Stimulated activated CD4-positive, alpha-beta T cell treated with anti-CD3 and anti-CD28 coated beads, Interleukin-4, amount 100 ng/mL, for 1 hour (primary cell): Measurements from ENCODE around the gene NPIPB8.
A peak's percentile ranks its signal among the peaks of the same experiment; 100 is the strongest.
"Not testable (repeated sequence)": the region's sequence is repeated elsewhere in the genome, so short reads cannot be mapped to it uniquely, and the experiment has no call there.

Experiments used
- DNase-seq: peaks from one replicate; pipeline ENCODE4 v3.0.0-alpha.2; 2020

The NPIPB8 gene

DNA sequence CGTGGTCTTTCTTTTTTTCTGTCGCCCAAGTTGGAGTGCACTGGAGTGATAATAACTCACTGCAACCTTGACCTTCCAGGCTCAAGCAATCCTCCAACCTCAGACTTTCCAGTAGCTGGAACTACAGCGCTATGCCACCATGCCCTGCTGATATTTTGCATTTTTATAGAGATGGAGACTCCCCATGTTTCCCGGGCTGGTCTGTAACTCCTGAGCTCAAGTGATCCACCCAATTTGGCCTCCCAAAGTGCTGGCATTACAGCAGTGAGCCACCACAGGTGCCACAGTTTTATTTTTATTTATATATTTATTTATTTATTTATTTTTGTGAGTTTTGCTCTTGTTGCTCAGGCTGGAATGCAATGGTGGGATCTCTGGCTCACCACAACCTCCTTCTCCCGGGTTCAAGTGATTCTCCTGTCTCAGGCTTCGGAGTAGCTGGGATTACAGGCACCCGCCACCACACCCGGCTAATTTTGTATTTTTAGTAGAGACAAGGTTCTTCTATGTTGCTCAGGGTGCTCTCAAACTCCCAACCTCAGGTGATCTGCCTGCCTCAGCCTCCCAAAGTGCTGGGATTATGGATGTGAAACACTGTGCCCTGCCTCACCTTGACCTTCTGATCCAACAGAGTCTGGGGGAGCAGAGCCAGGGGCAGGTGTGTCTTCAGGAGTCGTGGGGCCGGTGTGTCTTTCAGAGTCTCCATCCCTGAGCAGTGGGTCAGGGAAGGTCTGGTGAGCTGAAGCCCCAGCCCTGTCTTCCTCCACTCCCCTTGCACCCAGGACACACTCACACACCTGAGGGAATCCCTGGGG is 30.0 kb upstream of the NPIPB8 start:
- not testable (repeated sequence) for DNase-seq

DNA sequence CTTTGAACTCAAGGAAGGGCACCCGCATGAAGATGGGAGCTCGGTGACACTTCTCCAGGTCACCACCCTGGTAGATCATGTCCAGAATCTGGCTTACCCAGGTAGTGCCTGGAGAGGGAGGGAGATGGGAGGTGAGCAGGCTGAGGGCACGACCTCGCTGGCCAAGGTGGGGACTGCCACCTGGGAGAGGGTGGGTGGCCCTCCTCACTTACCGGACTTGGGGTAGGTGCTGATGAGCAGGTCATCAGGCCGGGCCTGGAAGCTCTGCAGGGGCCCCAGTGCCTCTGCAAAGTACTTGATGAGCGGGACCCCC is 29.4 kb upstream of the NPIPB8 start:
- DNase-seq: not testable (repeated sequence)

DNA sequence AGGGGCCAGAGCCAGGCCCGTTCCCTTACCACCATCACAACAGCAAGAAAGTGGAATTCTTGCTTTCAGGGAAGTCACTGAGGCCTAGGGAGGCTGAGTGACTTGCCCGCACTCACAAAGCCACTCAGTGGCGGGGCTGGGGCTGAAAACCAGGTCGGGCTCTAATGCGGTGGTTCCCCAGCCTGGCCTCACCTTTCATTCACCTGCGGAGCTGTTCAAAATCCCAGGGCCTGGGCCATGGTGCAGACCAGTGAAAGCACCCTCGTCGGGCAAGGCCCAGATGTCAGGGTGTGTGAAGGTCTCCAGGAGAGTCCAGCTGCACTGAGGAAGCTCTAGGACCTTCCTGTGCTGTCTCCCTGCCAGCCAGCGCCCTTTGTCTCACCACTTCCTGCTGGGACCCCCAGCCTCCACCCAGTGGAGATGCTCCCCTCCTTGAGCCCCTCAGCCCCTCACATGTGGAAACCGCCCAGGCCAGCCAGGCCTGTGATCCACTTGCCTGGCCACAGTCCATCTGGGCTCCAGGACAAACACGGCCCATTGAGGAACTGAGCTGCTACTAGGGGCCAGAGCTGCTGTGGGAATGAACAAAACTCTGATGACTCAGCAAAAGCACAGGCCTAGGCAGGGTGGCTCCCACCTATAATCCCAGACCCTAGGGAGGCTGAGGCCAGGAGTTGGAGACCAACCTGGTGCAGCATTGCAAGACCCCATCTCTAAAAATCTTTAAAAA is 28.8 kb upstream of the NPIPB8 start:
- not testable (repeated sequence) for DNase-seq

DNA sequence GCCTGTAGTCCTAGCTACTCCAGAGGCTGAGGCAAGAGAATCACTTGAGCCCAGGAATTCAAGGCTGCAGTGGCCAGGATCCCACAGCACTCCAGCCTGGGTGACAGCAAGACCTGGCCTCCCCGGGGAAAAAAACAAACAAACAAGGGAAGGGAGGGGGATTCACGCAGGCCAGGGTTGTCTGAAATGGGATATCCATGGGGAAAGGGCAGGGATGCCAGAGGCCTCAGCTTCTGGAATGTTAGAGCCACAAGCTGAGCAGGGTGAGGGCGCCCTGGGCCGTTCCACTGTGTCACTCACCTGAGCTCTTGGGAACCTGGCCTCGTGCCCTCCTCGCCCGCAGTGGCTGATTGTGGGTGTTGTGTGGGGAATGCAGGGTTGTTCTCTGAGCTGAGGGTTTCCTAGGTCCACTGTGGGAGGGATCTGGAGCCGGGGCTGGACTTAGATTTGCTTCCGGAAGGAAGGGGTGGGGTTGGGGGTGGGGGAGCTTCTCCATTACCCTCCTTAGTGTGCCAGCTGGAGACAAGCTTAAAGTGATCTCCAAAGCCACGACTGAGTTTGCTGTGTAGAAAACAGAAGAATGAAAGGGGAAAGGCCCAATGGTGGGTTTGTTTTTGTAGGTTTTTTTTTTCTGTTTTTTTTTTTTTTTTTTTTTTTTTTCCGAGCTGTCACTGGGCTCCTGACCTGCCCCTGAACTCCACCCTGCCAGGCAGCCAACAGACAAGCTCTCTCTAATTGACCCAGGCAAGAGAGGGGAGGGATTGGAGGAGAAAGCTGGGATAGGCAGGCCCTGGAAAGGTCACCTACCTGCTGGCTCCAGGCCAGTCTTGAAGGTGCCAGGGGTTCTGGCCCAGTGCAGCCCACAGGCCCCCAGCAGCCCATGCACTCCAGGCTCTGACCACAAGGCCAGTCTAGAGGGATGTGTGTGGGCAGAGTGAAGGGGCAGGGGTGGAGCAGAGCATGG is 28.0 kb upstream of the NPIPB8 start, which contains the start of gene SULT1A1:
SULT1A1 (minus strand) TSS at position 414 of the 964 bp plus-strand sequence. CDS start 1,189 bp downstream, outside the sequence.
- DNase-seq: no peak

DNA sequence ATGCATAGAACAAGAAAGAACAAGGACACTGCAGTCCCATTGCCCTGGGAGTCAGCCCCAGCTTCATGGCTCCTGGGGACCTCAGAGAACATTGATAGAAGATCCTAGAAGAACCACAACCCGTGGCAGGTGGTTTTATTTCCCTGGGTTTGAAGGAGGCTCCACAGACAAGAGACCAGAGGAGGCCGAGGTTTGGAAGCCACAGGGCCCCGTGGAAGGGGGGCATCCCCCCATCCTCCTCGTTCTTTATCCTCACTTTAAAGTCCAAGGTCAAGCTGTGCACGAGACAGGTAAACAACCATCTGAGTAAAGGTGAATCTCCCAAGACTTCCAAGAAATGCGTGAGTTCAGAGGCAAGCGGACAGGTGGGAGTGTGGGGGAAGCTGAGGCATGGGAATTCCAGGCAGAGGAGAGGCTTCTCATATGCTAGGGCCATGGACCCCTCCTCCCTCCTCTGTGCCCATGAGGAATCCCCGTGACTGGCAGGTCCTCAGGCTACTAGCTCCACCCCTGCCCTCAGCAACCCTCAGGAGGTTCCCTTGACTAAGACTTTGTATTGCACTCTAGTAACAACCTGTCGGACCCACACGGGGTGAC is 27.2 kb upstream of the NPIPB8 start:
- no peak for DNase-seq

DNA sequence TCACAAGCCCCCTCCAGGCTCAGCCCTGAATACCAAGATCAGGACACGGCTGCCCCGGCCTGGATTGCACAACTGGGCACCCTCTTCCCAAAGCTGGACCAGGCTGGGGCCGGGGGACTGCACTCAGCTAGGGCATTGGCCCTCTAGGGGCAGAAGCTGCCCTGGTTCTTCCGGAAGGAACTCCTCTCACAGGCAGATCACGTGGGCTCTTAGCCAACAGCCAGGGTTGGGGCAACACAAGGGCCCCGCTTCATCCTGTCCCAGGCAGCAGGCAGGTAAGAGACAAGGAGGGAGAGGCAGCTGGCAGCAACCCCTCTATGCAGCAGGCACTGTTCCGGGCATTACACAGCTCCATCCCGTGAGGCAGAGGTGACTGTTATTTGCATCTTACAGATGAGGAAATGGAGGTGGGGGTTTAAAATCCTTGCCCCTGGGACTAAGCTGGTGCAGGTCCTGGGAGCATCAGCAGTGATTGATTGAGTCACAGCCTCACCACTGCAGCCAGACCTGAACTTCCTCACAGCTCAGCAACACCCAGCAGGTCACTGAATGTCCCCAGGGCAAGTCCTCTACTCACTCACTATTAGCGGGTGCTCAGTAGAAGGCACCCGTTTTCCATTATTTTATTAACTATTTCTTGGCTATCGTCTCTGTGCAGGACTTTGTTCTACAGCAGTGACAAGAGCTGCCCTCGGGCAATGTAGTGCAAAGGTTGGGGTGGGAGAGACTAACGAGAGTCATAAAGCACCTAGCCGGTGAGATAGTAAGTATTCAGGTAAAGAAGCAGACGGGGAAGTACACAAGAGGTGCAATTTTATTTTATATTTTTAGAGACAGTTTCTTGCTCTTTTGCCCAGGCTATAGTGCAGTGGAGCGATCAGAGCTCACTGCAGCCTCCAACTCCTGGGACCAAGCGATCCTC is 25.2 kb upstream of the NPIPB8 start:
- not testable (repeated sequence) for DNase-seq

DNA sequence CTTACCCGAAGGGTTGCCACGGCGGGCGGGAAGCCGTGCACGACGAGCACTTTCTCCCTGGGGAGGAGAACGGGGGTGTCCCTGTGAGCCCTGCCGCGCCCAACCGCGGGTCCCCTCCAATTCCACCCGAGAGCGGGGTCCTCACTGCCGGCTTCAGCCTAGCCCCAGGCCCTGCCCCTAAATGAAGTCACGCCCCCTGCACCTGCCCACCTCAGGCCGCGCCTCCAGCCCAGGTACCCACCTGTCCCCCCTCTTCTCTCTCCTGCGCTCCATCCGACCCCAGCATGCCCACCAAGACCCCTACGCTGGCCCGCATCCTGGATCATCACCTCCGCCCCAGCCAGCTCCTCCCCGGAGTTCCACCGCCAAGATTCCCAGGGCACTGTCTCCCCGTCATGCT is 24.0 kb upstream of the NPIPB8 start:
- not testable (repeated sequence) for DNase-seq

DNA sequence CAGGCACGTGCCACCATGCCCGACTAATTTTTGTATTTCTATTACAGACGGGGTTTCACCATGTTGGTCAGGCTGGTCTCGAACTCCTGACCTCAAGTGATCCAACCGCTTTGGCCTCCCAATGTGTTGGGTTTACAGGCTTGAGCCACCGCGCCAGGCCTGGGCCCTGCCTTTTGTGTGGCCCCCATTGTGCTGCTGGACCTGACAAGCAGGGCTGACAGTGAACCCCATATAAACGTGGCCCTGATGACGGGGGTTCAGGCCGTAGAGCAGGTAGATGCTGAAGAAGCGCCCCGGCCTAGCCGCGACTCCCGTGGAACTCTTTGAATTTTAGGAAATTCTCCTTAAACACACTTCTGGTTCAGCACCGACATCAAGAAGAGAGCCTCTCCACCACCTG is 23.3 kb upstream of the NPIPB8 start:
- not testable (repeated sequence) for DNase-seq

DNA sequence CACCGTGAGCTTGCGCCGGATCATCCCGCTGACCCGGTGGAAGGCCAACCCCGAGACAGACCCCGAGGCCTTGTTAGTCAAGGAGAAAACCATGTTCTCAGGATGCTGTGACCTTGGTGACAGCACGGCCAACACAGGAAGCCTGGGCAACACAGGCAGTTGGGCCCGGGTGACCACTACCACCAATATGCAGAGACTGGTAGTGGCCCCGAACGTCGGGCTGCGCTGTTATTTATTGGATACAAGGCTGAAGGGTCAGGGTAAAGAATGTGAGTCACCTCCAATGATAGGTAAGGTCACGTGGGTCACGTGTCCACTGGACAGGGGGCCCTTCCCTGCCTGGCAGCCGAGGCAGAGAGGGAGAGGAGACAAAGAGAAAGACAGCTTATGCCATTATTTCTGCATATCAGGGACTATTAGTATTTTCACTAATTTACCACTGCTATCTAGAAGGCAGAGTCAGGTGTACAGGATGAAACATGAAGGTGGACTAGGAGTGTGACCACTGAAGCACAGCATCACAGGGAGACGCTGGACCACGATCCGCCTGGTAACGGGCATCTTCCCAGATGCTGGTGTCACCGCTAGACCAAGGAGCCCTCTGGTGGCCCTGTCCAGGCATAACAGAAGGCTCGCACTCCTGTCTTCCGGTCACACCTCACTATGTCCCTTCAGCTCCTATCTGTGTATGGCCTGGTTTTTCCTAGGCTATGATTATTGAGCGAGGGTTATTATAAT is 22.2 kb upstream of the NPIPB8 start:
- DNase-seq: not testable (repeated sequence)

DNA sequence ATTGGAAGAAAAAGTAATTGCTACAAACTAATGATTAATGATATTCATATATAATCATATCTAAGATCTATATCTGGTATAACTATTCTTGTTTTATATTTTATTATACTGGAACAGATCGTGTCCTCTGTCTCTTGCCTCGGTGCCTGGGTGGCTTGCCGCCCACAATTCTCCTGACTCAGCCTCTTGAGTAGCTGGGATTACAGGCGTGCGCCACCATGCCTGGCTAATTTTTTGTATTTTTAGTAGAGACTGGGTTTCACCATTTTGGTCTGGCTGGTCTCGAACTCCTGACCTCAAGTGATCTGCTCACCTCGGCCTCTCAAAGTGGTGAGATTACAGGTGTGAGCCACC is 21.7 kb upstream of the NPIPB8 start:
- not testable (repeated sequence) for DNase-seq

DNA sequence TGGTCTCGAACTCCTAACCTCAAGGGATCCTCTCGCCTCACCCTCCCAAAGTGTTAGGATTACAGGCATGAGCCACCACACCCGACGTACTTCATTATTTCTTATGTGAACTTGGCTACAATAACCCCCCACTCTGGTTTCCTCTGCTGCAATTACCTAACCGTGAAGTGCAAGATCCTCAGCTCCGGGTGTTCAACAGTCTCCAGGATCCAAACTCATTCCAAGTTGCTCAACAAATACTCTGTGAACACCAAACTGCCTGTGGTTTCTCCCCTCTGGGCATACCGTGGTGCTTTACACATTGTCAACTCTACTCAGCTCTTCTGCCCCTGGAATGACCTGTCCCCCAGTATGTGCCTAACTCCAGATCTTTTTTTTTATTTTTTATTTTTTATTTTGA is 21.2 kb upstream of the NPIPB8 start:
- DNase-seq: no peak

DNA sequence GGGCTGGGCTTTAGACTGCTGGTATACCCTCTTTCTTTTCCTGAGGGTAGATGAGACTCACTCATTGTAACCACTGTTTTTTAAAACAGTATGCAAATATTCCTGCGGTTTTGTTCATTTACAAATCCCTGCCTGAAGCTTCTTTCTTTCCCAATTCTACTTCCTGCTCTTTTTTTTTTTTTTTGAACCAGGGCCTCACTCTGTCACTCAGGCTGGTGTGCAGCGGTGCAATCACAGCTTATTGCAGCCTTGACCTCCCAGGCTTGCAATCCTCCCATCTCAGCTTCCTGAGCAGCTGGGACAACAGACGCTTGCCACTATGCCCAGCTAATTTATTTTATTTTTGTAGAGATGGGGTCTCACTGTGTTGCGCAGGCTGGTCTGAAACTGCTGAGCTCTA is 20.0 kb upstream of the NPIPB8 start:
- no peak for DNase-seq

DNA sequence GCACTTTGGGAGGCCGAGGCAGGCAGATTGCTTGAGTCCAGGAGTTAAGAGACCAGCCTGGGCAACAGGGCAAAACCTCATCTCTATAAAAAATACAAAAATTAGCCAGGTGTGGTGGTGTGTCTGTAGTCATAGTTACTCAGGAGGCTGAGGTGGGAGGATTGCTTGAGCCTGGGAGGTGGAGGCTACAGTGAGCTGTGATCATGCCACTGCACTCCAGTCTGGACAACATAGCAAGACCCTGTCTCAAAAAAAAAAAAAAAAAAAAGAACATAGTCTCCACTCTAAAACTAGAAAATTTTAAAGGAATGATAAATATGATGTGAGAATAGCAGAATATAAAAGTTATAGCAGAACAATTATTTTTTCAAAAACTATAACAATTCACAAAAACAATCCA is 17.5 kb upstream of the NPIPB8 start:
- not testable (repeated sequence) for DNase-seq

DNA sequence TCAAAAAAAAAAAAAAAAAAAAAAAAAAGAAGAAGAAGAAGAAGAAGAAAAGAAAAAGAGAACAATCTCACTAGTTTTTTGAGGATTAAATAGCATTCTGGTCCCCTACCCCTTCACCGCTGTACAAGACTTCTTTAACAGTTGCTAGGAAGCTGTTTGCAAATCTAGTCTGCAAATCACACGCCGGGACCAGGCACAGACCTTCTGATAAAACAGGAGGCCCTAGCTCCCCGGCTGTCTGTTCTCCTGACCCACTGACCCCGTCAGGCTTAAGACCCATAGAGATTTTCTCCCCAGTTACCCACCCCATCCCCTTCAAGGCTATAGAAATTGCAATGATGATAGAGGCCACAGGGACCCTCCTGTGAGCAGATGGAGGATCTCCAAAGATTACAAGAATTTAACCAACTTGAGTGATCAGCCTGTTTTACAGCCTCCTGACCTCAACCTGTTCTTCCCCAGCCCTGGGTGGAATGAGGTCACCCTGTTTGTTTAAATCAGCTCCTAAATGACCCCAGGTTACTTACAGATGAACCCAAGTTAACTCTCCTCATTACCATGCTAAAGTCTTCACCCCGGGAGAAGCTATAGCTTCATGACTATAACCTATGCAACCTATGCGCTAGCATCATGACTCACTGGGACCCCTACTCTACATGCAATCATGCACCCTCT is 16.2 kb upstream of the NPIPB8 start:
- DNase-seq: no peak

DNA sequence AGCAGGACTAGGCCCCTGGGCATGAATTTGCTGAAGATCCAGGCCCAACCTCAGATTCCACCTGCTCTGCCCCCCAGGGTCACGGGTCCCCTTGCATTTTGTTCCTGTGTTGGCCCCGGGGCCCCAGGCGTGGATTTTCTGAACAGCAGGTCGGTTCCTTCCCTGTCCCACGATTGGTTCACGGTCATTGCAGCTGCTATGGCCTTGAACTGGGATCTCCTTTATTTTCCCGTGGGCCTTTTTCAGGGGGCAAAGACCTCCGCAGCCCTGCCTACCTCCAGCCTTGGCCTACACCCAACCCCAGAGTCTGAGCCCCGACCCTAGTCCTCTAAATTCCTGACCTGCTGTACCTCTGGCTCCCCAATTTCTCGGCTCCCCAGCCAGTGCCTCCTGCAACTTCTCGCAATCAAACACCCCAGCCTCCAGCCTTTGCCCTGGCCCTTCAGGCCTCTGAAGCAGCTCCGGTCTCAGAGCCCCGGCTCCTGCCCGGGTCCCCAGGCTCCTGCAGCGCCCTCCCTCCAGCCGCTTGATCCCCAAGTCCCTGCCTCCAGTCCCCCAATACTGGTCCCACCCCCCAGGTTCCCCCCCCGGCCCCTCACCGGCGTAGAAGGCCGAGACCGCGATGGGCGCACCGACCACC is 15.2 kb upstream of the NPIPB8 start:
- DNase-seq: not testable (repeated sequence)

DNA sequence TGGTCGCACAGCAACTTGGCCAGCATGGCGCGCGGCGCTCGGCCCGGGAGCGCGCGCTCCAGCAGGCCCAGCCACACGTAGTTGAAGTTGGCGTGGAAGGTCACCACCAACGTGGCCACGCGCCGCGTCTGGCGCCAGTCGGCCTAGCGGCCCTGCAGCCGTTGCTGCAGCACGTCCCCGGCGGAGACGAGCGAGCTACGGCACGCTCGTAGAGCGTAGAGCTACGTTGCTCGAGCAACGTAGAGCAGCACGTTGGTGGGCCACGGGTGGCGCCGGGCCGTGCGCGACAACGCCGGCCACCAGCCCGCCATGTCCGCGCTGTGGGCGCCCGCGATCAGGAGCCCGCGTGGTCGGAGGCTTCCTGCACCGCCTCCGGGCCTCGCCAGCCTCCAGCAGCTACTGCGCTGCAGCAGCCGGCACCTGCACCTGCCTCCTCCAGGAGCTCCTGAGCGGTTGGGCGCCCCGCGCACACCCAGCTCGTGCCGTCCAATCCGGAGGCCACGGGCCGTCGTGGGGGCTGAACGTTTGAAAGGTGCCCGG is 14.6 kb upstream of the NPIPB8 start:
- peak; percentile 73 for DNase-seq

DNA sequence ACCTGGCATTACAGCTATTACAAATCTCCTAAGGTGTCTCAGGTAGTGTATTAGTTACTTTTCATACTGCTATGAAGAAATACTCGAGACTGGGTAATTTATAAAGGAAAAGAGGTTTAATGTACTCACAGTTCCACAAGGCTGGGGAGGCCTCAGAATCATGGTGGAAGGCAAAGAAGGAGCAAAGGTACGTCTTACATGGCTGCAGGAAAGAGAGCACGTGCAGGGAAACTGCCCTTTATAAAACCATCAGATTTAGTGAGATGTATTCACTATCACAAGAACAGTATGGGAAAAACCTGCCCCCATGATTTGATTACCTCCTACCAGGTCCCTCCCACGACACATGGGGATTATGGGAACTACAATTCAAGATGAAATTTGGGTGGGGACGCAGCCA is 7.0 kb upstream of the NPIPB8 start:
- DNase-seq: not testable (repeated sequence)

DNA sequence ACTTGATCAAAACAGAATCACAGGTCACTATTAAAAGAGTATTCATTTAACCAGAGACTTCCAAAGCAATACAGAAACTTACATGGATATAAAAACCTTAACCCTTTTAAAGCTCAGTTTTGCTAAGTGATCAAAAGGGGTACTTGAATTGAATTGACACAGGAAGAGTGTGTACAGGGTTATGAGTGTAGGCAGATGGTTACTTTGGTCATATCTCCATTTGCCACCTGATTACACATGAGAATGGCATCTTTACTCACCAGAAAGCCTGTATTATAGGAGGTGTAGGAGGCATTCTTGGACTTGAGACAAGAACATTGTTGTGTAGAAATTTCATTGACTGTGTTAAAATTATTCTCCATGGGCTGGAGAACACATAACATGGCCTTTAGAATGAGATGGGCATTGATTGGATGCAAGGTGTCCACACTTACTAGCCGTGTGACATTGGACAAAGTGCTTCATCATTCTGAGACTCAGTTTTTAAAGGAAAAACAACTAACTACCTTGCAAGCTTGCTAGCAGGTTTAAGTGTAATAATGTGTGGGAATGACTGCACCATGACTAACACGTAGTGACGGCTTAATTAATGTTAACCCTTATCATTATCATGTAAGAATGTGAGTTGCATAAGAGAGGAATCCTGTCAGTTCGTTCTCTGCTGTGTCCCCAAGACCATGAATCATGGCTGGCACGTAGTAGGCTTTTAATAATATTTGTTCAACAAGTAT is 1.6 kb upstream of the NPIPB8 start:
- not testable (repeated sequence) for DNase-seq

DNA sequence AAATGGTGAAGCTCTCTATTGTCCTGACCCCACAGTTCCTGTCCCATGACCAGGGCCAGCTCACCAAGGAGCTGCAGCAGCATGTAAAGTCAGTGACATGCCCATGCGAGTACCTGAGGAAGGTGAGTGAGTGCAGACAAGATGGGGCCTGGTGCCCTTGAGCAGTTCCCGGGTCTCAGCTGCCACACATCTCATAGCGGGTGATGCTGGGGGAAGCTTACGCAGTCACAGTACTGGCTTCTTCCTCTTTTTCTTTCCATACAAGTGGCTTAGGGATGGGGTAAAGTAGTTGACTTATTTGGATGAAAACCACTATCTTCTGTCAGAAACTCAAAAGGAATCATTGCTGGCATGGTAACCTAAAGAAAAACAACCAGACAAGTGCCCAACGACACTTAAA is 494 bp downstream of the NPIPB8 start:
- not testable (repeated sequence) for DNase-seq
